GM18870 (cell line): ENCODE measurements around the gene SYPL2.
A peak's percentile ranks its signal among the peaks of the same experiment; 100 is the strongest.
"Not testable (repeated sequence)": the region's sequence is repeated elsewhere in the genome, so short reads cannot be mapped to it uniquely, and the experiment has no call there.

ENCODE experiments used
- ATAC-seq: cut with Tn5 transposase; IDR thresholded peaks from one replicate; pipeline ENCODE4 v1.9.1; 2021; ENCODE audit warnings: moderate library complexity; ENCODE audit not compliant: unreplicated experiment

The SYPL2 gene

DNA sequence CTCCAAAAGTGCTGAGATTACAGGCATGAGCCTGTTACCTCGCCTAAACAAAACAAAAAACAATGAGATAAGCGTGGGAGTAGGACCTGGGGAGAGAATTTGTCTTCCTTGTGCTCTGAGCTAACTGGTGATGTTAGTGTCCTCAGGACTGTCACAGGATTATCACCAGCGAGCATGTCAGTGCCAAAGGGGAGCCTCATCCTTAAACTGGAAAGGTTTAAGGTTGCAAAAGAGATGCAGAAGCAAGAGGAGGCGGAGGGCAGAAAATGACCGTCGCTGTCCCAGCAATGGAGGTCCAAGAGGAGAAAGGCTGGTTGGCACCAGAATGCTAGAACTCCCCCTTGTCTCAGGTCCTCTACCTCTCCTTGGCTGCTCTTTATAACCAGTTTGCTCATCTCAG, 3.9 kb downstream of the SYPL2 start:
- ATAC-seq = no peak

DNA sequence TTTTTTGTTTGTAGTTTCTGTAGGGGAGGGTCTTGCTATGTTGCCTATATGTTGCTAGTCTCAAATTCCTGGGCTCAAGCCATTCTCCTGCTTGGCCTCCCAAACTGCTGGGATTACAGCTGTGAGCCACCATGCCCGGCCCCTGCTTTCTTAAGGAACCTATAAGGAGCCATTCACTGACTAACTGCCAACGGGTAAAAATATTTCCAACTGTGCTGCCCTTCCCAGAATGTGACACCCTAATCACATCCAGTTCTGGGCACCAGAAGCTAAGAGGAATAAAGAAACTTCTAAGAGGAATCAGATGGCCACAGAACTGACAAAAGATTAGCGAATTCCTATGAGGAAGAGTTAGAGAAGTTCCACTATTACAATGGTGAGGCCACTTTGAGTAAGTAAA, 6.4 kb downstream of the SYPL2 start:
- no peak for ATAC-seq

DNA sequence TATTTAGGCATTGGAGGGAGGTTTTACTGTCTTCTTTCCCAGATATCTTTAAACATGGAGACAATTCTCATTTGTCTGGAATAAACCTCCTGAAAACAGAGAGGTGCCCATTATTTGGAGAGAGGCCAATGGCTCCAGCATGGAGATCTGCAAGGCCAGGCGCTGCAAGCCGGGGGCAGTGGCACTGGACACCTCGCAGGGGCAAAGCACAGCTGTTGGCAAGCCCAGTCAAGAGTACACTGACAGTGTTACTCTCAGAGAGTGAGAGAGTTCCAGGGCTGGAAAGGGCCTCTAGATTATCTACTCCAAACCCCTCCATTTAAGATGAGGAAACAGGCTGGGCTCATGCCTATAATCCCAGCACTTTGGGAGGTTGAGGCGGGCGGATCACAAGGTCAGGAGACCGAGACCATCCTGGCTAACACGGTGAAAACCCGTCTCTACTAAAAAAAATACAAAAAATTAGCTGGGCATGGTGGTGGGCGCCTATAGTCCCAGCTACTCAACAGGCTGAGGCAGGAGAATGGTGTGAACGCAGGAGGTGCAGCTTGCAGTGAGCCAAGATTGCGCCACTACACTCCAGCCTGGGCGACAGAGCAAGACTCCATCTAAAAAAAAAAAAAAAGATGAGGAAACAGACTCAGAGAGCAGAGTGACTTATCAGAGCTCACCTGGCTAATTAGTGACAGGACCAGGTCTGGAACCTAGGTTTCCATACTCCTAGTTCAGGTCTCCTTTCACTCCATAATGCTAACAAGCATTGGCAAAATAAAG, 7.1 kb downstream of the SYPL2 start:
- ATAC-seq = not testable (repeated sequence)

DNA sequence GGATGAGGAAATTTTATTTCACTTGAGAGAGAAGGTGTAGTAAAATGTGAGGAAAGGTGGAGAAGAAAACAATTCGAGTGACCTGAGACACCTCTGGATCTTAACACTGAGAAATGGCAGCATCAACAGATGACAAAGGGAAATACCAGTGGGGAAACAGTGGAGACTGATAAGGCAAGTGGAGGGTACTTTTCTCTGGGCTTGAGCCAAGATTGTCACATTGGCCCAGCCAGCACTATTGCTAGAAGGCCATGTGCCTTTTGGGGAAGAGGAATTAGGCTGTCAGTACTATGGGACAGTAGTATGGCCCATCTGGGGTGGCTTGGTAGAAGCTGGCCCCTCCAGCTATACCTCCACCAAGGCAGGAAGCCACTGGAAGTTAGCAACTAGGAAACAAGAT, 8.4 kb downstream of the SYPL2 start:
- ATAC-seq = no peak

DNA sequence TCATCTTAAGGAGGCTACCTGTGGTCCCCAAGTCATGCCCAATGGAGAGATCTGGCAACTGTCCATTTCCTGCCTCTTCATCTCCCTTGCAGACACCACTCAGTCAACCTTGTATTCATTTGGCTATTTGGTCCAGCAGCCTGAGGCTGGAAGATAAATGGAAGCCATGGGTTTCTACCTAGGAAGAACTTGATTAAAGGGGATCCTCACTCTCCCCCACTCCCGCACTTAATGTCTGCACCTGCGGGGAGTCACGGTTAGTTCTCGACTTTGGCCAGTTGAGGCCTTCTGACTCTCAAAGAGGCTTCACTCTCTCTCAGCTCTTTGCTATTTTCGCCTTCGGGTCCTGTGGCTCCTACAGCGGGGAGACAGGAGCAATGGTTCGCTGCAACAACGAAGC, 8.9 kb downstream of the SYPL2 start:
- ATAC-seq = no peak

DNA sequence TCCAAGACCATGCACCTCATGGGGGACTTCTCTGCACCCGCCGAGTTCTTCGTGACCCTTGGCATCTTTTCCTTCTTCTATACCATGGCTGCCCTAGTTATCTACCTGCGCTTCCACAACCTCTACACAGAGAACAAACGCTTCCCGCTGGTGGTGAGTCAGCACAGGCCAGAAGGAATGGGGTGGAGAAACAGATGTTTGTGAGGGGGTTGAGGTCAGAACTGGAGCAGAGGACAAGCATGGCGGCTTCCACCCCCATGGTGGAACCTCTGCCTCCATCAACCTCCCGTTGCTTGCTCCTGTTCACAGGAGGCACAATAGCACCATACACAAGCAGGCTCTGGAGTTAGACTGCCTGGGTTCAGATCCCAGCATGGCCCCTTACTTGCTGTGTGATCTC, 10.5 kb downstream of the SYPL2 start:
- no peak for ATAC-seq

DNA sequence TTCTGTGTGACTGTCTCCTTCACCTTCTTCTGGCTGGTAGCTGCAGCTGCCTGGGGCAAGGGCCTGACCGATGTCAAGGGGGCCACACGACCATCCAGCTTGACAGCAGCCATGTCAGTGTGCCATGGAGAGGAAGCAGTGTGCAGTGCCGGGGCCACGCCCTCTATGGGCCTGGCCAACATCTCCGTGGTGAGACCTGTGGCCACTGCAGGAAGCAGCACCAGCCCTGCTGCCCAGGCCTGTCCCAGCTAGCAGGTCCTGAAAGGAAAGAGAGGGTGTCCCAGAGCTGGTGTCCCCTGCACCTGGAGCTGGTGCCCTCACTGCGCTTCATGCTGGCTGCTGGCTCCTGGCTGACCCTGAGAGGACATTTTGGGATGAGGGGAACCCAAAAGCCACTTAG, 11.5 kb downstream of the SYPL2 start:
- ATAC-seq = no peak

DNA sequence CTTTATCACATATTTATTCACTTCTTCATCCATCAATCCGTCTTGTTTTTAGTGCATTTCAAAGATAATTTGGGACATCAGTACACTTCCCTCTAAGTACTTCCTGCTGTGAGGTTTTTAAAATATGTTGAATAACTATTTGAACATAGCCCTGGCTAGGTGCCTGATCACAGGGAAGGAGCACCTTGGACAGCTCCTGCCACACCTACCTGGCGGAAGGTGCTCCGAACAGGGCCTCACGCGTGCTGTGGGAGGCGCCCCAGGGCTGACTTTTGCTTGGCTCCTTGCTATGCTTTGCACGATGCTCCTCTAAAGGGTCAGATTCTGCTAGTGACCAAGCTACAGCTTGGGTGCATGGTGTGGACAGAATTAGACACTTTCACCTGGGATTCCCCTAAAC, 12.5 kb downstream of the SYPL2 start:
- no peak for ATAC-seq

DNA sequence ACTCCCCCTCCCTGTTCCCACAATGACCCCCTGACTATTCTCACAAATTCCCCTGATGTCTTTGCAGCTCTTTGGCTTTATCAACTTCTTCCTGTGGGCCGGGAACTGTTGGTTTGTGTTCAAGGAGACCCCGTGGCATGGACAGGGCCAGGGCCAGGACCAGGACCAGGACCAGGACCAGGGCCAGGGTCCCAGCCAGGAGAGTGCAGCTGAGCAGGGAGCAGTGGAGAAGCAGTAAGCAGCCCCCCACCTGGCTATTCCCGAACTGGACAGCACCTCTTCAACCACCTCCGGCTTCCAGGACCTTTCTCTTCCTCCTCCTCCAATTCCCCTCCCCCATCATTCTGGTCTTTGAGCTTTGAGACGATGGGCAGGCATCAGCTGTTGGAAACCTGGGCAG, 13.0 kb downstream of the SYPL2 start:
- no peak for ATAC-seq

DNA sequence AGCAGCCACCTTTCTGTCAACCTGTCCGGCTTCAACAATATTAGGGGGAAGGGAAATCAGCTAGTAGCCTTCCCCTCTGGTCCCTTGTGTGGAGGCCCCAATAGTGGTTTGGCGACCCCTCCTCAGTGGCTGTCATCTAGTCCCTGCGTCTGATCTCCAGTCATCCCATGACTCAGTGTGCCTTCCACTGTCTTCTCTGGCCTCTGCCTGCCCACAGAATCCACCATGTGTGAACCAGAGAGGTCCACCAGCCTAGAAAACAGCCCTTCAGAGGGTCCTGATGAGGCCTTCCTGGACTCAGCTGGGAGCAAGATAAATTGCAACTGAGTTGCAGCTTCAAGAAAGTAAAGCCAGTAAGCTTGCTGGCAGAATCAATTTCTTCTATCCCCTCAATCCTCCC, 13.6 kb downstream of the SYPL2 start:
- no peak for ATAC-seq

DNA sequence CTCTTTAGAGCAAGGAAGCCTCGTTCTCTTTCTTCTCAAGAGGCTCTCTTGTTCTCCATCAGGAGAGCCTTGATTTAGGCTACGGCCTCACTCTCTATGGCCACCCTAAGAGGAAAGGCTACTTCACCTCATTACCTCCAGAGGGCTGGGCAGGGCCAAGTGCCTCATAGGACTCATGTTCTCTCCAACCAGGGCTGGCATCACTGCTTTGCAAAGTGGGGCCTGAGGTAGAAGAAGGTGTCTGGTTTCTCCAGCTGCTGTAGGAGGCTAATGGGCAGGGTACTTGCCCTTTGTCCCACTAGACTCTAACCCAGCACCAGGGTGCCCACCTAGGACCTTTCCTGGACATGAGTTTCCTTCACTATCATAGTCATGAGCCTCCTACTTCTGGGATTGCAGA, 15.3 kb downstream of the SYPL2 start:
- ATAC-seq = no peak

DNA sequence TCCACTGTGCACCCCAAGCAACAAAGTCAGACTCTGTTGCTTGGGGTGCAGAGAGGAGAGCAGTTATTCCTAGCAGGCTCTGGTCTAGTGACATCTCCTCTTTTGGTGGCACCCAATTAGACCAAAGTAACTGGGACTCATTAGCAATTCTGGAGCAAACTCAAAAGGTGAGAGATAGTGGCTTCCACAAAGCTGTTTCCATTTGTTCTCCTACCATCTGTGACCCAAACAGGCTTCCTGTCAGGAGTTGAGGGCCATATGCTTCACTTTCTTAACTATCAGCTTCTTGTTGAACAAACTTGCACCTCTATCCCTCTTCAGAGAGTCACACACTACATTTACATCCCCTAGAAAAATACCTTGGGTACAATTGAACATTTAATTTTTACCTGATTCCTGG, 15.9 kb downstream of the SYPL2 start:
- ATAC-seq = no peak

DNA sequence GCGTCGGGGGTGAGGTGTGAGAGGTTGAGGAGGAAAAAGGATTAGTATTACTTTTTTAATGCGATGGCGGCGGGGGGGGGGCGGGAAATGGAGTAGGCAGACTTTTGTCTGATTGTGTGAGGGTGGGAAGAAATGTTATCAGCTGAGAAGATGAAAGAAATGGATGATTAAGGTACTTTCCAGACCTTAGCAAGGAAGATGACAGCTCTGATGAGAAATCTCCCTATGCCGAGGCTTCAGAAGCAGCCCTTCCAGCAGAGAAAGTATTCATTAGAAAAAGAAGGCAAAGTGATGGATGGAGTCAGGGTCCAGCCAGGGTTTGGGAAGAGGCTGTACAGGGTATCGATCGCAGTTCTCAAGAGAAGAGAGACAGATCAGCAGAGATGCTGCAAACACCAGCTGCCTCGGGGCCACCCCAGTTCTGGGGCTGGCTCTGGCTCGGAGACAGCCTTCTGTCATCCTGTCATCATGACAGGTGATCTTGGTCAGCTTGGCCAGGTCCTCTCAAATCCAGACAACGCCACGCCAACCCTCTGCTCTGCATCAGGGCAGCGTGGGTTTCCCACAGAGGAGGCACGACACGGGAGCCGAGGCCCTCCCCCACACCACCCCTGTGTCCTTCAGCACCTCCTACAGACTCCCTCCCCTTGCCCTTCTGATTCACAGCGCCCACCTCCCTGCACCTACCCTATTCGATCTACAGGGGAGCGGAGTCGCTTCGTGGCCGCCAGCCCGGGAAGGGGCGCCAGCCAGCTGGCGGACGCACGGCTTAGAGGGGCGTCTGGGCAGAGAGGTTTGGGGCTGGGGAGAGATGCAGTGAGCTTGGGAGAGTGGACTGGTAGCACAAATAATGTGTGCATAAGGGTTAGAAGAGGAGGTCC, 16.7 kb downstream of the SYPL2 start:
- ATAC-seq = peak; percentile 19

DNA sequence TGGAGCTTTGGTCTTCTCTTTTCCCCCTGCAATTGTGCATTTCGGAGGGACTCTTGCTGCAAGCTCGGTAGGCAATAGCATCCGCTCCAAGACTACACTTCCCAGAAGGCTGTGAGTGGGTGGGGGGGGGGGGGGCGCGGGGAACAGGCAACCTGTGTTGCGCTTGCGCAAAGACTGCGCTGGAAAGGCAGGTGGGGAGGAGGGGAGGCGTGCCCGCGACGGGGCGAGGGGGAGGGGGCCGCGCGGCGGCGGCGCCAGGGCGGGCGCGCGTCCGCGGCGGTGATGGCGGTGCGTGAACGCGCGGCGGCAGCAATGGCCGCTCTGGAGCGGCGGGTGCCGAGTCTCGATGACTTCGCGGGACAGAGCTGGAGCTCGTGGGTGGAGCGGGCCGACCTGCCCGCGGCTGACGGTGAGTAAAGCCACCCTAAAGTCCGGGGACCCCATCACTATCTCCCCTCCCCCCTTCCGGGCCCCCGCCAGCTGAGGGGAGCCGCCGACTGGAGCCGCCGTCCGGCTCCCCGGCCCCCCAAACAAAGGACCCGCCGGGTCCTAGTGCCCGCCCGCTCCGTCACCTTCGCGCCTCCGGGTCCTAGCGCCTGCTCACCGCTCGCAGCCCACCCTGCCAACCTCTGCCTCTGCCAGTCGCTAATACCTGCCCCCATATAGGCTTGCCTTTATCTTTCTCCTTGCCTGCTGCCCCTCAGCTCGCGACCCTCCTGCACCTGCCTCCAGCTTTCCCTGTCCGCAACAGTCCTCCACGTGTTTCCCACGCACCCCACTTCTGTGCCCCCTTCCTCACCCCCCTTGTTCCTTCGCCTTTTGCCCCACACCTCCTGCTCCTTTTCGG, 17.5 kb downstream of the SYPL2 start, which contains the start of gene ATXN7L2:
TSS of gene ATXN7L2 (plus strand) at position 234 of the 847 bp plus-strand sequence. CDS start at position 283, 49 bp downstream.
- peak; percentile 60 for ATAC-seq

DNA sequence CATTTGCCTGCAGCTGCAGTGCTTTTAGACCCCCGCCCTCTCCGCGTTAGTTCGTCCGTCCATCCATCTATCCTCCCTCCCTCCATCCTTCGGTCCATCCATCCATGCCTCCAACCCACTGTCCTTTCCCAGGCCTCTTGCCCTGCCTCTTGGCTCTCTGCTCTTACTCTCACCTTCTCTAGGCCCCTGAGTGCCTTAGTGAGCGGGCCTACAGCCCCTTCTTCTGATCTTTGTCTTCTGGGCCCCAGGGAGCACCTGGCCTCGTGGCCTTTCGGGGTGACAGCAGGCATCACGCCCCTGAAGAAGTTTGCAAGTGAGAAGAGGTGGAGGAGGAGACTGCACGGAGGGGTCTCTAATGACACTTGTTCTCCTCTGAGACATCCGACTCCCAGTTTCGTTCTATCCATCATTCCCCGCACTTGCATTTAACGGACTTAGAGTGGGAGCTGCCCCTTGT, 18.2 kb downstream of the SYPL2 start:
- ATAC-seq = no peak

DNA sequence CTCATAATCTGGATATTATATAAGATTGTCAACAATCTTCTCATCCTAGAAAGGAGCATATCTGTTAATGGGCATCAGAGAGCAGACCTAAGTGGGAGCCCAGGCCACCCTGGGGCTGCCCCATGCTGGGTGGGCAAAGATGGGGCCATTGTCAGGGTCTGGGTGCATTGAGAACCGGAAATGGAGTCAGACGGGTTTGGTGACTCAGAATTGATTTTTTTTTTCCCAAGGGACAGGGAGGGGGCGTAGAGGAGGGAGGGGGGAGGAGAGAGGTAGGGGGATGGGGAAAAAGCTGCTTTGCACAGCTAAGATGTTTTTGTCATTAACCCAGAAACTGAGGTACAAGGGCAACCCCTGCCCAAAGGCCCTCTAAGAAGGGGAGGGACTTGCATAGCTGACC, 18.7 kb downstream of the SYPL2 start:
- no peak for ATAC-seq

DNA sequence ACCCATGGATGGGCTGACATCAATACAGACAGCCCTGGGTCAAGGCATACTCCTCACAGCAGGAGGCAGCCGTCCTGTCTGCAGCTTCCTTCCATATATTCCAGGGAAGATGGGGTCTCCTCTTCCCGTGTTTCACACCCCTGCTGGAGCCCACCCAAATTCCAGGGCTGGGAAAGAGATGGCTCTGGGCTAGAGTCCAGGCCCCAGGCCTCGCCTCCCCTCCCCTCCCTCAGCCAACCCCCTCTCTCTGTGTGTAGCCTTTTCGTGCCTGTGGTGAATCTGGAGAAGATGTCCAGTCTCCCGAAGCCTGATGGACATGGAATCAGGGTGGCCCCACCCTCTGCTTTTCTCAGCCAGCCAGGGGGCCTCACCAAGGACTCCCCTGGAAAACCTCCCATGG, 20.9 kb downstream of the SYPL2 start:
- no peak for ATAC-seq

DNA sequence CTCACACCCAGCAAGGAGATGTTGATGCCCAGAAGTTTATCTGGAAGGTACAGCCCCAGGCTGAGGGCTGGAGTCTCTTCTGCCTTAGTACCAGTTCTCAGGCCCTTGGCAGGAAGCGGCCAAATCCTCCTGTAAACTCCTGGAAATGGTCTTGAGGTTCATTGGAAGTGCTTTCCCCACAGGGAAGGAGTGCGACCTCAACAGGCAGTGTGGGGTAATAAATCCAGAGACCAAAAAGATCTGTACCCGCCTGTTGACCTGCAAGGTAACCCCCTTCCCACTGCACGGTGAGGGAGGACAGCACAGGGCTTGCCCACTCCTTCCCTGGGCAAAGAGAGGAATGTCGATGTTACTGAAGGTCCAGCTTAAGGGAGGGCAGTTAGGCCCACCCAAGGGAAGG, 21.9 kb downstream of the SYPL2 start:
- ATAC-seq = no peak

DNA sequence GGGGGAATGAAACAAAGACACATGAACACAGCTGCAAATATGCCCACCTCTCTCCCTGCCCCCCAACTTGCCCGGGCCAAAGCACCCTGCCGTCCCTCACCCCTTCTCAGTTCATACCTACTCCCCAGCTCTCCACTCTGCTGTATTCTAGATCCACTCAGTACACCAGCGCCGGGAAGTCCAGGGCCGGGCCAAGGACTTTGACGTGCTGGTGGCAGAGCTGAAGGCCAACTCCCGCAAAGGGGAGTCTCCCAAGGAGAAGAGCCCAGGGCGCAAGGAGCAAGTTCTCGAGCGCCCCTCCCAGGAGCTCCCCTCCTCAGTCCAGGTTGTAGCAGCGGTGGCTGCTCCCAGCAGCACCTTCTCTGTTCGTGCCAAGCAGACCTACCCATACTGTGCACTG, 22.4 kb downstream of the SYPL2 start:
- no peak for ATAC-seq

DNA sequence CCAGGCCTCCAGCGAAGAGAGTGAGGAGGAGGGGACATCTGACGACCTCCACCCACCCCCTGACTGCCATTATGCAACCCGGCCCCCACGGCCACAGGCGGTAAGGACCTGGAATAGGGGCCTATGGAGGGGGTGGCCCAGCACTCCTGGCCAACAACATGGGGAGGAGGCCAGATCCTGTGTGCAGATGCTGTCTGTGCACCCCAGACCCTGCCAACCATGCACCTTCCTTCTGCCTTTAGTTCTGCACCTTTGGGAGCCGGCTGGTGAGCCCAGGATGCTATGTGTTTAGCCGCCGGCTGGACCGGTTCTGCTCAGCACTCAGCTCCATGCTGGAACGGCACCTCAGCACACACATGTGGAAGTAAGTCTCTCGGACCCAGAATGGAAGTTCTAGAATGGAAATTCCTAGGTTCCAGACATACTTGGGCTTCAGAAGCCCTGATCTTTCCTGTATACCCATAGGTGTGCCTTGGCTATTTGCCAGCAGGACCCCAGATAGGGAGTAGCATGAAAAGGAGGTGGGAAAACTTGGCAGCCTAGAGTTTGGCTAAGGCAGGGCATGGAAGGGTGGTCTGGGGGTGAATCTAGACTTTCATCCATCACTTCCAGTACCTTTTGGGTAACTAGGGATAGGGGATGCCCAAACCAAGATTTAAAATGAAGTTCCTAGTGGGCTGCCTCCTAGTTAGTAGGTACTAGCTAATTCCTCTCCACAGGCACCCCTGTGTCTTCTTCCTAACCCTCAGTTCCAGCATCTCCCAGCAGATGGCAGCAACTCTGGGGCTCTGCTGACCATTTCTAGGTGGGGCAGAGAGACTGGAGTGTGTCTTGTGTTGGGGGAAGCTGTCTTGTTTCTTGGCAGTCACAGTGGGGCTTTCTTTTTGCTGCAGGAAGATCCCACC, 23.9 kb downstream of the SYPL2 start:
- ATAC-seq = no peak
